Astrocyte of the spinal cord (primary cell): ENCODE data around the gene PPA1.

Experiments used
- DNase-seq: peaks from one replicate; pipeline ENCODE4 v3.0.0; 2011; ENCODE audit warnings: low read depth, low spot score
- H3K4me3 ChIP-seq: 2 replicates; pipeline ENCODE4 v1.5.1; 2011; ENCODE audit warnings: low read depth, mild to moderate bottlenecking, low read length, moderate library complexity
- CTCF ChIP-seq: IDR thresholded peaks from 2 replicates; pipeline ENCODE4 v1.5.1; 2012; ENCODE audit warnings: low read depth, mild to moderate bottlenecking, low read length, inconsistent platforms
- in situ Hi-C: cut with HindIII; loops from 2 replicates; pipeline ENCODE4 v1.10.0; 2017; ENCODE audit warnings: low sequenced_read_pairs

The PPA1 gene

GRCh38 chr10:70191972-70192305 is 41.3 kb downstream of the PPA1 start:
- in situ Hi-C loops, result no loop called here
- no peak overlapping the region for H3K4me3 ChIP-seq
- DNase-seq, result peak; percentile 79
- TF ChIP-seq CTCF, result no peak

GRCh38 chr10:70191161-70191971 is 41.9 kb downstream of the PPA1 start:
- in situ Hi-C loops, result no loop called here
- peak; percentile 18 for DNase-seq
- H3K4me3 ChIP-seq, result no peak overlapping the region
- TF ChIP-seq CTCF, result no peak

- no peak for DNase-seq
- no peak overlapping the region for H3K4me3 ChIP-seq
- TF ChIP-seq CTCF, result no peak
- in situ Hi-C loops, result no loop called here
Measured at GRCh38 chr10:70190581-70190980, 42.6 kb downstream of the PPA1 start.

- in situ Hi-C loops, result no loop called here
Measured at GRCh38 chr10:70190102-70190501, 43.1 kb downstream of the PPA1 start.

GRCh38 chr10:70188768-70189167 is 44.5 kb downstream of the PPA1 start:
- in situ Hi-C loops, result no loop called here
- no peak for DNase-seq
- no peak for TF ChIP-seq CTCF
- no peak overlapping the region for H3K4me3 ChIP-seq

More at GRCh38 chr10:70190102-70190501, 43.1 kb downstream of the PPA1 start:
- no peak overlapping the region for H3K4me3 ChIP-seq
- TF ChIP-seq CTCF, result no peak
- DNase-seq, result no peak

GRCh38 chr10:70186571-70186970 is 46.7 kb downstream of the PPA1 start:
- in situ Hi-C loops, result no loop called here
- DNase-seq, result no peak
- no peak overlapping the region for H3K4me3 ChIP-seq
- TF ChIP-seq CTCF, result no peak
